Activated naive CD4-positive, alpha-beta T cell treated with anti-CD3 and anti-CD28 coated beads, Interleukin-2, amount 50 U/mL, for 16 hours (primary cell): ENCODE measurements around the gene ANKS6.

Source experiments
- DNase-seq: peaks from one replicate; pipeline ENCODE4 v3.0.0-alpha.2; 2020

Gene ANKS6

GRCh38 chr9:98790842-98791607 lies 5.3 kb downstream of the ANKS6 start:
- peak; percentile 53 for DNase-seq

GRCh38 chr9:98790134-98790841 lies 6.1 kb downstream of the ANKS6 start:
- DNase-seq = no peak

- no peak for DNase-seq
These were observed 6.7 kb downstream of the ANKS6 start for GRCh38 chr9:98789483-98790133.

GRCh38 chr9:98787766-98788335 lies 8.5 kb downstream of the ANKS6 start:
- DNase-seq = no peak

GRCh38 chr9:98786750-98787510 lies 9.4 kb downstream of the ANKS6 start:
- no peak for DNase-seq

GRCh38 chr9:98784831-98785806 lies 11.2 kb downstream of the ANKS6 start:
- no peak for DNase-seq

- no peak for DNase-seq
These were observed 12.7 kb downstream of the ANKS6 start for GRCh38 chr9:98783518-98784226.

GRCh38 chr9:98781588-98782383 lies 14.6 kb downstream of the ANKS6 start:
- no peak for DNase-seq

- DNase-seq = no peak
These were observed 16.2 kb downstream of the ANKS6 start for GRCh38 chr9:98780059-98780749.

GRCh38 chr9:98778711-98779530 lies 17.4 kb downstream of the ANKS6 start:
- DNase-seq = no peak

- no peak for DNase-seq
These were observed 18.1 kb downstream of the ANKS6 start for GRCh38 chr9:98778251-98778650.

GRCh38 chr9:98777618-98778017 lies 18.7 kb downstream of the ANKS6 start:
- no peak for DNase-seq

- DNase-seq = no peak
These were observed 20.4 kb downstream of the ANKS6 start for GRCh38 chr9:98775831-98776441.

- peak; percentile 35 for DNase-seq
These were observed 21.6 kb downstream of the ANKS6 start for GRCh38 chr9:98774746-98775145.

GRCh38 chr9:98773721-98774120 lies 22.6 kb downstream of the ANKS6 start:
- no peak for DNase-seq

GRCh38 chr9:98772364-98773155 lies 23.8 kb downstream of the ANKS6 start:
- no peak for DNase-seq
